ENCODE measurements around the gene TCEA3.

- TF ChIP-seq CTCF (IDR thresholded peaks at IDR 0.05): no peak
- no peak for TF ChIP-seq POLR2AphosphoS5 (IDR thresholded peaks at IDR 0.05)
- no peak for TF ChIP-seq EP300 (IDR thresholded peaks at IDR 0.05)
Observed at GRCh38 chr1:23357138-23357908, 67.2 kb downstream of the TCEA3 start.

Data from gastroesophageal sphincter (tissue), 3 donors.